Measurements from ENCODE around the gene GJB6.
A peak's percentile ranks its signal among the peaks of the same experiment; 100 is the strongest.

GJB6 gene

DNA sequence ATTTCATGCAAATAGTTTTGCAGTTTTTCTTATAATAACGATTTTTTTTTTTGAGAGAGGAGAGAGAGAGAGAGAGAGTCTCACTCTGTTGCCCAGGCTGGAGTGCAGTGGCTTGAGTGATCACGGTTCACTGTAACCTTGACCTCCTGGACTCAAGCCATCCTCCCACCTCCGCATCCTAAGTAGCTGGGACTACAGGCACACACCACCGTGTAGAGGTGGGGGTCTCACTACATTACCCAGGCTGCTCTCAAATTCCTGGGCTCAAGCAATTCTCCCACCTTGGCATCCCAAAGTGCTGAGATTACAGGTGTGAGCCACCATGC, 26.8 kb upstream of the GJB6 start:
- WGBS, 2 experiments, result 87 to 89% methylated on average over 4 of the region's 4 CpGs
- H3K27ac ChIP-seq (ENCODE audit: insufficient read depth, low read depth, low read length, poor library complexity, severe bottlenecking), result no peak overlapping the region

DNA sequence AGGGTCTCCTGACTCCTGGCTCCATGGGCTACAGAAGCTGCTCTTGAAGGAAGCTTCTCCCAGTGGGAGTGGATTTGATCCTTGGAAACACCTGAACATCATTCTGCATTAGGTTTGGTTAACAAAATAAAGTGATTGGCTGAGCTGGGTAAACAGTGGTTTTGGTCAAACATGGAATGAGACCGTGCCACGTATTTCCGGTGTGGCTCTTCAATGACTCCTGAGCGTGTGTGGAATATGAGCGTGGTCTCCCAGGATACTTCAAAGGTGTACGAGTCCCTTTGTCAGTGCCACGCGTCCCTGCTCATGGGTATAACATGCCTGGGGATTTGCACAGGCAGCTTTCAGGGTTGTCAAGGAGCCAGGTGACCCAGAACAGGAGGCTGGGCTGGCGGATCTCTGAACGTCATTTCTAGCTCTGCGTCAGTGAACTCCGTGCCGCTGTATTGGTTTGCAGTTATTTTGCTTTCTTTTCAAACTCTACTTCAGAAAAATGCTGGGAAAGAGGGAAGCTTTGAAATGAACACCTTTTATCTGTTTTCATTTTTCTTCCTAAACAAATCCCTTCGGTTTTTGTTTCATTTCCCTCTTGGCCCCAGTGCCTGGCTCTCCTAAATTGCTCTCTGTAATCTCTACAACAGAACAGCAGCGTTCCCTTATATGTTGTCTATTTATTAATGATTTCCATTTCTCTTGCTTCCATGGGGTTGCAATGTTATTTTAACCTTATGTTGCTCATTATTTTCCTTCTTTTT, 26.3 kb upstream of the GJB6 start:
- Histone ChIP-seq H3K9me3 (ENCODE audit: control insufficient read depth, low read length) (no peaks in the 10 kb centered on the region), H3K4me1 (ENCODE audit: control insufficient read depth, insufficient read depth, low read length) (no peaks in the 10 kb centered on the region), H3K27ac (ENCODE audit: insufficient read depth, low read depth, low read length, poor library complexity, severe bottlenecking) (no peak overlapping the region), H3K27me3 (ENCODE audit: control insufficient read depth, insufficient read depth, low read length, poor library complexity, severe bottlenecking) (no peaks in the 10 kb centered on the region), H3K36me3 (ENCODE audit: control insufficient read depth, insufficient read depth, low read length) (no peaks in the 10 kb centered on the region), H3K4me3 (ENCODE audit: insufficient read depth, low read depth, low read length) (no peak overlapping the region)
- 94 to 95% methylated on average over 14 of the region's 15 CpGs for WGBS, 2 experiments

More for the DNA sequence above, 26.8 kb upstream of the GJB6 start:
- Histone ChIP-seq H3K36me3 (ENCODE audit: control insufficient read depth, insufficient read depth, low read length) (no peaks in the 10 kb centered on the region), H3K9me3 (ENCODE audit: control insufficient read depth, low read length) (no peaks in the 10 kb centered on the region), H3K27me3 (ENCODE audit: control insufficient read depth, insufficient read depth, low read length, poor library complexity, severe bottlenecking) (no peaks in the 10 kb centered on the region), H3K4me1 (ENCODE audit: control insufficient read depth, insufficient read depth, low read length) (no peaks in the 10 kb centered on the region), H3K4me3 (ENCODE audit: insufficient read depth, low read depth, low read length) (no peak overlapping the region)

DNA sequence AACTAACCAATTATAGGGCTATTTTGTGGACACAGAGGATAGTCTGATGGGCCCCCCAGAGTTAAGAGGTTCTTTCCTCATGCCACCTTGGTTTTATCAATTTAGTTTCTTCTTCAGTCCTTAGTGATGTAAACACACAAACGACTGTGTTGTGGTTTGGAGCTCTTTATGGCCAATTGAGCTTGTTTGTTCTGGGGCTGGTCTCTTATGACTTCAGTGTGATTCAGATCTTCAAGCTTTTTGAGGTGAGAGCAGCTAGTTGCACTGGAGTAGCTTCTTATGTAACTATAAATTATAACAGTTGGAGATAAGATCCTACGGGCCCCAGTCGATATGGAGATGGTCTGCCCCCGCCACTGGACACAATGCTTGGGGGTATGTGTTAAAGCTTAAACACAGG, 22.0 kb upstream of the GJB6 start:
- no peak overlapping the region for H3K4me3 ChIP-seq (ENCODE audit: insufficient read depth, low read depth, low read length)
- no peaks in the 10 kb centered on the region for H3K9me3 ChIP-seq (ENCODE audit: control insufficient read depth, low read length)
- no peaks in the 10 kb centered on the region for H3K27me3 ChIP-seq (ENCODE audit: control insufficient read depth, insufficient read depth, low read length, poor library complexity, severe bottlenecking)
- WGBS, 2 experiments, result 77 to 93% methylated on average over 2 to 4 of the region's 4 CpGs
- no peak overlapping the region for H3K27ac ChIP-seq (ENCODE audit: insufficient read depth, low read depth, low read length, poor library complexity, severe bottlenecking)
- no peaks in the 10 kb centered on the region for H3K36me3 ChIP-seq (ENCODE audit: control insufficient read depth, insufficient read depth, low read length)
- H3K4me1 ChIP-seq (ENCODE audit: control insufficient read depth, insufficient read depth, low read length), result no peaks in the 10 kb centered on the region

DNA sequence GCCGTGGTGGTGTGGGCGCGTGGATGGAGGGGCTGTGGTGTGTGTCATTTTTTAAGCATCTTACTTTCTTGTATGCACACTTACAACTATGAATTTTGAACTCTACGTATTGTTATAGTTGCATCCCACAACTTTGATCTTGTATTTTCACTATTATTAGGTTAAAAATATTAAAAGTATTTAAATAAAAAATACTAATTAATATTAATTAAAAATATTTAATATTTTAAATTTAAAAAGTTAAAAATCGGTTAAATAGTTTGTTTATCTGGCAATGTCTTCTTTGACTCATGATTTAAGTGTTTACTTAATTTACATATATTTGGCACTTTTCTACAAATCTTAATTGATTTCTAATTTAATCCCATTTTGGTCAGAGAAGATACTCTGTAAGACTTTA, 17.8 kb upstream of the GJB6 start:
- Histone ChIP-seq H3K4me3 (ENCODE audit: insufficient read depth, low read depth, low read length) (no peak overlapping the region), H3K9me3 (ENCODE audit: control insufficient read depth, low read length) (no peaks in the 10 kb centered on the region), H3K36me3 (ENCODE audit: control insufficient read depth, insufficient read depth, low read length) (no peaks in the 10 kb centered on the region), H3K27me3 (ENCODE audit: control insufficient read depth, insufficient read depth, low read length, poor library complexity, severe bottlenecking) (no peaks in the 10 kb centered on the region), H3K4me1 (ENCODE audit: control insufficient read depth, insufficient read depth, low read length) (no peaks in the 10 kb centered on the region), H3K27ac (ENCODE audit: insufficient read depth, low read depth, low read length, poor library complexity, severe bottlenecking) (no peak overlapping the region)
- WGBS, 2 experiments, result 98 to 100% methylated on average over 2 to 3 of the region's 5 CpGs

DNA sequence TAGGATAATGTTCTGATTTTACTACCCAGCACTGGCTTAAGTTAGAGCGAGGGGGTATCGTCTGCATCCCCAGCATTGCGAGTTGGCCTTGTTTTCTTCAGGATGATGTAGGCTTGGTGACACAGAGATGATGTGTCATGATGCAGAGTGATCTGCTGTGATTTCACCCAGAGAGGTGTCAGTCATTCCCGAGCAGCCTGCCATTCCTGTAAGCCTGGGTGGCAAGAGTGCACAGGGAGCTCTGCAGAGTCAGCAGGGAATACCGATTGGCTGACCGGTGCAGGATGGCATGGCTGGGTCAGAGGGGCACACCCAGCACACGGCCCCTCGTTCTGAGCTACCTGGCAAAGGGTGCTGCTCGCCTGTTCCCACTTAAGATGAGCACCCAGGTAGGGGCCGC, 15.8 kb upstream of the GJB6 start:
- Histone ChIP-seq H3K27ac (ENCODE audit: insufficient read depth, low read depth, low read length, poor library complexity, severe bottlenecking) (no peak overlapping the region), H3K4me1 (ENCODE audit: control insufficient read depth, insufficient read depth, low read length) (no peaks in the 10 kb centered on the region), H3K9me3 (ENCODE audit: control insufficient read depth, low read length) (no peaks in the 10 kb centered on the region), H3K36me3 (ENCODE audit: control insufficient read depth, insufficient read depth, low read length) (no peaks in the 10 kb centered on the region), H3K27me3 (ENCODE audit: control insufficient read depth, insufficient read depth, low read length, poor library complexity, severe bottlenecking) (no peaks in the 10 kb centered on the region), H3K4me3 (ENCODE audit: insufficient read depth, low read depth, low read length) (no peak overlapping the region)
- 92 to 96% methylated on average over 10 of the region's 10 CpGs for WGBS, 2 experiments

DNA sequence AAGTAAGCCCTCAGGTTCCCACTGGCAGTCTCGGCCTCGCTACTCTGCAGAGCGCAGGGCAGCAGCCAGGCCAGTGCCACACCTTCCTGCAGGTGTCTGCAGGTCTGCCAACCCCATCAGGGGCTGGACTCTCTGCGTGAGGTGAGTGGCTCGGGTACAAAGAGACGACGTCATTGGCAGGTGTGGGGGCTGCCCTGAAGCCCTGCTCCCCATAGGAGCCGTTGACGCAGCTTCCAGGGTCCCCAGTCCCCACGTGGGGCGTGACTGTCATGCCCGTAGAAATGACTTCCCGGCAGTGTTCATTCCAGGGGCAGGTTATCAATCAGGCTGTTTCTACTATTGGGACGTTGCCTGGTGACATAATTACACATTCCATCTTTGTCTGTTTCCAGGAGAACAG, 15.3 kb upstream of the GJB6 start:
- Histone ChIP-seq H3K27ac (ENCODE audit: insufficient read depth, low read depth, low read length, poor library complexity, severe bottlenecking) (no peak overlapping the region), H3K9me3 (ENCODE audit: control insufficient read depth, low read length) (no peaks in the 10 kb centered on the region), H3K36me3 (ENCODE audit: control insufficient read depth, insufficient read depth, low read length) (no peaks in the 10 kb centered on the region), H3K4me3 (ENCODE audit: insufficient read depth, low read depth, low read length) (no peak overlapping the region), H3K27me3 (ENCODE audit: control insufficient read depth, insufficient read depth, low read length, poor library complexity, severe bottlenecking) (no peaks in the 10 kb centered on the region), H3K4me1 (ENCODE audit: control insufficient read depth, insufficient read depth, low read length) (no peaks in the 10 kb centered on the region)
- 88% methylated on average over 14 of the region's 14 CpGs for WGBS, 2 experiments

DNA sequence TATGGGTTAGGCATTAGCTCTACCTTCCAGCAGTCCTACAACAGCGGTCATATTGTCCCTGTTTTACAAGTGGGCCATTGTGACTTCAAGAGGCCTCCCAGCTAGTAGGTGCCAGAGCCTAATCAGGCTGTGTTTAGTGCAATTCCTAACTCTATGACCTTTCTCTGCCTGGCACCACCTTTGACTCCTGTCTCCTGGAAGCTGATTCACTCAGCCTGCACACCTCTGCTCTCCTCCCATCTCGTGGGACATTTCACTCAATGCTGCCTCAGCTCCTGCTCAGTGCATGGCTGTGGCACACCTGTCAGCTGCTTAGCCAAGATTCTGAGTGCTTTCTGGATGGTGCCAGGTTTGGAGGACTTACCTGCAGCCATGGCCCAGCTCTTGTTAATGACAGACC, 9.5 kb upstream of the GJB6 start:
- Histone ChIP-seq H3K4me1 (ENCODE audit: control insufficient read depth, insufficient read depth, low read length) (no peaks in the 10 kb centered on the region), H3K36me3 (ENCODE audit: control insufficient read depth, insufficient read depth, low read length) (no peaks in the 10 kb centered on the region), H3K27ac (ENCODE audit: insufficient read depth, low read depth, low read length, poor library complexity, severe bottlenecking) (no peak overlapping the region), H3K27me3 (ENCODE audit: control insufficient read depth, insufficient read depth, low read length, poor library complexity, severe bottlenecking) (no peaks in the 10 kb centered on the region), H3K4me3 (ENCODE audit: insufficient read depth, low read depth, low read length) (no peak overlapping the region), H3K9me3 (ENCODE audit: control insufficient read depth, low read length) (no peaks in the 10 kb centered on the region)
- 94 to 97% methylated on average over 2 of the region's 2 CpGs for WGBS, 2 experiments

DNA sequence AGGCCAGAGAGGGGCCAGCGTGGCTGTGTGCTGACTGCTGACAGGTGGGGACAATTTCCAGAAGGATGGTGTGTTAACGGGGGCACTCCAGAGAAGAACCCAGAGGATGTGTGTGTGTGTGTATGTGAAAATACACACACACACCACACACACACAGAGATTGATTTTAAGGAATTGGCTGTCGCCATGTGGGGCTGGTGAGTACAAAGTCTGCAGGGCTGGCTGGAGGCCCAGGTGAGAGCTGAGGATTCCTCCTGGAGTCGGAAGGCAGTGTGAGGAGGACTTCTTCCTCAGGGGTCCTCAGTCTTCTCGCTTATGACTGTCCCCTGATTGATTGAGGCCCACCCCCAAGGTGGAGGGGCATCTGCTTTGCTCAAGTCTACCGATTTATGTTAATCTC, 7.6 kb upstream of the GJB6 start:
- no peaks in the 10 kb centered on the region for H3K4me1 ChIP-seq (ENCODE audit: control insufficient read depth, insufficient read depth, low read length)
- H3K27ac ChIP-seq (ENCODE audit: insufficient read depth, low read depth, low read length, poor library complexity, severe bottlenecking), result no peak overlapping the region
- H3K9me3 ChIP-seq (ENCODE audit: control insufficient read depth, low read length), result no peaks in the 10 kb centered on the region
- H3K36me3 ChIP-seq (ENCODE audit: control insufficient read depth, insufficient read depth, low read length), result no peaks in the 10 kb centered on the region
- peaks cover 1% of the 10 kb centered on the region for H3K27me3 ChIP-seq (ENCODE audit: control insufficient read depth, insufficient read depth, low read length, poor library complexity, severe bottlenecking)
- 87 to 93% methylated on average over 6 of the region's 6 CpGs for WGBS, 2 experiments
- H3K4me3 ChIP-seq (ENCODE audit: insufficient read depth, low read depth, low read length), result no peak overlapping the region

DNA sequence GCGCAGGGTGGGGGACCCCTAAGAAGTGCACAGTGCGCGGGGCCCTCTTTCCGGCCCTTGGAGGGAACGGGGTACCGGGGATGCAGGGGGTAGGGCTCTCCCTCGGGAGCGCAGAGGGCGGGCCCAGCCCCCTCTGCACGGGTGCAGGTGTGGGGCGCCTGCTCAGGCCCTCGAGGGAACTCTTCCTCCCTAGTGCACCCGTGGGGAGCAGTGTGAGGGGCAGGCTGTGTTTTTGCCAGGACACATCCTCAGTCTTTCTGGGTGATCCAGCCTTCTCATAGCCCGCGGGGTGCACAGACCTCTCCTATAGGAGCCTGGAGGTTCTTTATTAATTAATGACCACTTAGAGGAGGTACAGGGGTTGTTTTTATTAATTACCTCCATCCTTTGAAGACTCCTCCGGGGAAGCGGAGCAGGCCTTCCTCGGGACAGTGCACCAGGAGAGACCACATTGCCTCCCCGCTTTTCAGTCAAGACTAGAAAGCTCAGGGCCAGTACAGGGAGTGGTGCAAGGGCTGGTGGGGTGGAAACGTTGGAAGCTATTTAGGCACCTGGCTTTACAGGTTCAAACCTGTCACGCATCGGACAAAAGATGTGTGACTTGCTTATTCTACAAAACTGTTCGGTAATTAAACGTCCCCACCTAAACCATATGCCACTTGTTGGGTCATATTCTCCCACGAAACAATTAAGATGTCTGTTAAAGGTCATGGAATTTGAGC, 598 bp upstream of the GJB6 start:
- peaks cover 5% of the 10 kb centered on the region for H3K4me1 ChIP-seq (ENCODE audit: control insufficient read depth, insufficient read depth, low read length)
- H3K27me3 ChIP-seq (ENCODE audit: control insufficient read depth, insufficient read depth, low read length, poor library complexity, severe bottlenecking), result peaks cover 57% of the 10 kb centered on the region
- no peak overlapping the region for H3K27ac ChIP-seq (ENCODE audit: insufficient read depth, low read depth, low read length, poor library complexity, severe bottlenecking)
- no peaks in the 10 kb centered on the region for H3K36me3 ChIP-seq (ENCODE audit: control insufficient read depth, insufficient read depth, low read length)
- H3K4me3 ChIP-seq (ENCODE audit: insufficient read depth, low read depth, low read length), result peak overlapping the region; percentile 23
- WGBS, 2 experiments, result 41 to 43% methylated on average over 25 of the region's 25 CpGs
- no peaks in the 10 kb centered on the region for H3K9me3 ChIP-seq (ENCODE audit: control insufficient read depth, low read length)

DNA sequence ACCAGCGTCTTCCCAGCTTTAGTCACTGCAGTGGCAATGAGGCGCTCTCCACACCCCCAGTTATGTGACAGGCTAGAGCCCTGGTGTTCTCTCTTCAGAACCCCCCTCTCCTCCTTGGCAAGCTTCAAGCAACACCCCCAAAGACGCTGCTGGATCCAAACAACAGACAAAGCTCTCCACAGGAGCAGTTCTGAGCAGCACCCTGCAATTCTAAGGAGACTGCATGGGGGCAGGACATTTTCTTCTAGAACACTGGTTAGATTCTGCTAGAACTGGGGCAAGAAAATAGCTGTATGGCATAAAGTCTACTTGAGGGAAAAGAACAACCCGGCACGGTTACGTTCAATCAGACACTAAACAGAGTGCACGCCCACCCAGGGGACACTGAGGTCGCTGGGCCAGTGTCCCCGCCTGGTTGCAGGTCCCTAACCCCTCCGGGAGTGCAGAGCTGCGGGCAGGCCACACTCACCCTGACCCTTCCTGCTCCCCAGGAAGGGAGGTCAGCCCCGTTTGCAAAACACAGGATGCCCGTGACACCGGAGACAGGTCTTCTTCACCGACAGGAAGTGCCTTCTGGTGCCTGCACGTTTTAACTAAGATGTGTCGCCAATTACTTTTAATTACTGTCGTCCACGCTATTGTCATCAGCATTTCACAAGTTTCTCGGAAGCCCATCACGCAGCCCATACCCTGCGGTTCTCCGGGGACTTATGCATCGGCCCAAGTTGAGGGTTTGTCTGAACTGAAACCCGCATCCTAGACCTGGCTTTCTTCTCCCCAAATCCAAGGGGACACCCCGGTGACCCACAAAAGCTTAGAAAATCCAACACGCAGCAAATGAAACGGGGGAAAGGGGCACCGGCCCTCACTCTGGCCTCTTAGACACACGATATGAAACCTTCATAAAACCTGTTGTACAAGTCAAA, 943 bp downstream of the GJB6 start:
- no peaks in the 10 kb centered on the region for H3K9me3 ChIP-seq (ENCODE audit: control insufficient read depth, low read length)
- H3K36me3 ChIP-seq (ENCODE audit: control insufficient read depth, insufficient read depth, low read length), result no peaks in the 10 kb centered on the region
- peaks cover 57% of the 10 kb centered on the region for H3K27me3 ChIP-seq (ENCODE audit: control insufficient read depth, insufficient read depth, low read length, poor library complexity, severe bottlenecking)
- no peak overlapping the region for H3K27ac ChIP-seq (ENCODE audit: insufficient read depth, low read depth, low read length, poor library complexity, severe bottlenecking)
- WGBS, 2 experiments, result 12 to 14% methylated on average over 30 of the region's 30 CpGs
- peaks cover 5% of the 10 kb centered on the region for H3K4me1 ChIP-seq (ENCODE audit: control insufficient read depth, insufficient read depth, low read length)
- peak overlapping the region; percentile 23 for H3K4me3 ChIP-seq (ENCODE audit: insufficient read depth, low read depth, low read length)

Measured in ectodermal cell (in vitro differentiated cells).